ENCODE measurements around the gene NXPH2. TPM values are rescaled to one million over a fixed set of nuclear protein-coding genes. Genes with fewer than 3 reads are reported as not detected.

The NXPH2 gene
- total RNA-seq, 4 donors from 2014 or later = not detected

DNA sequence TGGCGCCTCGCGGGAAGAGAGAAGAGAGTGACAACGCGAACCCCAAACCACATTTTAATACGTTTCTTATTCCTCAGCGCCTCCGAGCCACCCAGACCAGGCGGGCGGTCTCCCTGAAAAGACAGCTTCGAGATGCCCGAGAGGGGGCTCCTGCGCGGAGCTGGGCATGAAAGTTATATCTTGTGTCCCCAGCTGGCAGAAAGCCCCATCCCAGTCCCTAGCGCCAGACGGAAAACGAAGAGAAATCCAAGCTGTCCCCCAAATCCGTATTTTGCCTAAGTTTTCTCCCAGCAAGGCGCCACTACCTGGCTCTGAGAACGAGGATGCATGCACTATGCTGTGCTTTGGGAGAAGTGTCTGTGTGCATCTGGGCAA, 797 bp downstream of the NXPH2 start:
- WGBS = 6% methylated on average over 19 of the region's 20 CpGs
- no peak for TF ChIP-seq POLR2A (IDR thresholded peaks at IDR 0.05; ENCODE audit: low read depth)
- TF ChIP-seq, protein P1, sequence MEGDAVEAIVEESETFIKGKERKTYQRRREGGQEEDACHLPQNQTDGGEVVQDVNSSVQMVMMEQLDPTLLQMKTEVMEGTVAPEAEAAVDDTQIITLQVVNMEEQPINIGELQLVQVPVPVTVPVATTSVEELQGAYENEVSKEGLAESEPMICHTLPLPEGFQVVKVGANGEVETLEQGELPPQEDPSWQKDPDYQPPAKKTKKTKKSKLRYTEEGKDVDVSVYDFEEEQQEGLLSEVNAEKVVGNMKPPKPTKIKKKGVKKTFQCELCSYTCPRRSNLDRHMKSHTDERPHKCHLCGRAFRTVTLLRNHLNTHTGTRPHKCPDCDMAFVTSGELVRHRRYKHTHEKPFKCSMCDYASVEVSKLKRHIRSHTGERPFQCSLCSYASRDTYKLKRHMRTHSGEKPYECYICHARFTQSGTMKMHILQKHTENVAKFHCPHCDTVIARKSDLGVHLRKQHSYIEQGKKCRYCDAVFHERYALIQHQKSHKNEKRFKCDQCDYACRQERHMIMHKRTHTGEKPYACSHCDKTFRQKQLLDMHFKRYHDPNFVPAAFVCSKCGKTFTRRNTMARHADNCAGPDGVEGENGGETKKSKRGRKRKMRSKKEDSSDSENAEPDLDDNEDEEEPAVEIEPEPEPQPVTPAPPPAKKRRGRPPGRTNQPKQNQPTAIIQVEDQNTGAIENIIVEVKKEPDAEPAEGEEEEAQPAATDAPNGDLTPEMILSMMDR (IDR thresholded peaks at IDR 0.05) = no peak
- no peak for TF ChIP-seq POLR2AphosphoS5 (IDR thresholded peaks at IDR 0.05)
- no peak for TF ChIP-seq EP300 (IDR thresholded peaks at IDR 0.05)
- no peaks in the 10 kb centered on the region for H3K9me3 ChIP-seq
- intact Hi-C loops (cut with DNase I) = no loop called here
- no peak overlapping the region for H3K27ac ChIP-seq (replicated peaks in 1 of 4)
- no peaks in the 10 kb centered on the region for H3K36me3 ChIP-seq
- H3K4me1 ChIP-seq = peaks cover 16 to 30% (median 28%) of the 10 kb centered on the region in 4 donors
- peak overlapping the region in 3 of 4 donors; percentile 0 to 40 (median 32) for H3K4me3 ChIP-seq
- no peak for DNase-seq (ENCODE audit: extremely low spot score)
- H3K27me3 ChIP-seq = peaks cover 0 to 57% (median 21%) of the 10 kb centered on the region in 4 donors

DNA sequence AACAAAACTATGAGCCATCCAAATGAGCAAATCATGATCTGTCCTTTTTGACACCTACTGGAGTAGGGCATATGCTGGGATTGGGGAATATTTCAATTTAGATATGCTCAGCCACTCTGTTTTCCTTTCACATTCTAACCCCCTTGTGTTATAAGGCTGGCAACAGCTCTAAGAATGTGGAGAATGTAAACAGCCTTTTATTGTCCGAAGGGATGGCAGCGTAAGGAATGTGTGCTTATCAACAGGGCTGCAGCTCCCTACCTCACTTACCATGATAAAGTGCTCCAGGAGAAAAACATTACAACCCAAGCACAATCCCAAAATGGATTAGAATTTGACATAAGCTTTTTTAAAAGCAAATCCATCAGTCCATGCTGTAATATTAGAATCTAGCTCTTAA, 2.2 kb downstream of the NXPH2 start:
- peaks cover 16 to 30% (median 28%) of the 10 kb centered on the region in 4 donors for H3K4me1 ChIP-seq
- no peak overlapping the region for H3K27ac ChIP-seq (replicated peaks in 1 of 4)
- intact Hi-C loops (cut with DNase I) = no loop called here
- 29% methylated on average over 2 of the region's 2 CpGs for WGBS
- DNase-seq (ENCODE audit: extremely low spot score) = no peak
- peaks cover 0 to 57% (median 21%) of the 10 kb centered on the region in 4 donors for H3K27me3 ChIP-seq
- no peaks in the 10 kb centered on the region for H3K36me3 ChIP-seq
- TF ChIP-seq, protein P1 (IDR thresholded peaks at IDR 0.05) = no peak
- TF ChIP-seq EP300 (IDR thresholded peaks at IDR 0.05) (no peak), POLR2A (IDR thresholded peaks at IDR 0.05; ENCODE audit: low read depth) (no peak), POLR2AphosphoS5 (IDR thresholded peaks at IDR 0.05) (no peak)
- H3K9me3 ChIP-seq = no peaks in the 10 kb centered on the region
- no peak overlapping the region for H3K4me3 ChIP-seq

- 77% methylated on average over 4 of the region's 4 CpGs for WGBS
- H3K27me3 ChIP-seq = peaks cover 0 to 44% (median 17%) of the 10 kb centered on the region in 4 donors
- H3K4me1 ChIP-seq = peaks cover 16 to 29% (median 26%) of the 10 kb centered on the region in 4 donors
Measured at GRCh38 chr2:138775736-138776135, 4.5 kb downstream of the NXPH2 start.

DNA sequence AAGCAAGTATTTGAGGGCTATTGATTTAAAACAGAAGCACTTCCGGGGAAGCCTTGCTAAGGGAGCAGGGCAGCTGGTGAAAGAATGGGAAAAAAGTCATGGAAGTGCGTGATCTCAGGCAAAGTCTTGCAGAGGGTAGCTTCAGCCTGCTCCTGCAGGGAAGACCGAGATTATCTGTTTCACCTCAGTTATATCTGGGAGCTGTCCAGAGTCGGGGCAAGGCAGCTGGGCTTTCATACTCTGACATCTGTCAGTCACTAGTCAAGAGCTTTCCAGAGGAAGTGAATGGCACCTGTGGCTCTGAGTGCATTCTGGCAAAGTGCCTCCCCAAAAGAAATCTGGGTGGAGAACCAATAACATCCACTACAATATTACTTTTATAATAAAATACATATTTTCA, 8.7 kb downstream of the NXPH2 start:
- H3K4me3 ChIP-seq = no peak overlapping the region
- intact Hi-C loops (cut with DNase I) = no loop called here
- WGBS = 76% methylated on average over 4 of the region's 4 CpGs

More at GRCh38 chr2:138775736-138776135, 4.5 kb downstream of the NXPH2 start:
- no peak for TF ChIP-seq POLR2AphosphoS5 (IDR thresholded peaks at IDR 0.05)
- TF ChIP-seq, protein P1 (IDR thresholded peaks at IDR 0.05) = no peak
- TF ChIP-seq EP300 (IDR thresholded peaks at IDR 0.05) = no peak
- no peak for TF ChIP-seq POLR2A (IDR thresholded peaks at IDR 0.05; ENCODE audit: low read depth)
- H3K27ac ChIP-seq (replicated peaks in 1 of 4) = no peak overlapping the region
- no peaks in the 10 kb centered on the region for H3K9me3 ChIP-seq
- H3K4me3 ChIP-seq = no peak overlapping the region
- no peak for DNase-seq (ENCODE audit: extremely low spot score)
- H3K36me3 ChIP-seq = no peaks in the 10 kb centered on the region
- intact Hi-C loops (cut with DNase I) = no loop called here

DNA sequence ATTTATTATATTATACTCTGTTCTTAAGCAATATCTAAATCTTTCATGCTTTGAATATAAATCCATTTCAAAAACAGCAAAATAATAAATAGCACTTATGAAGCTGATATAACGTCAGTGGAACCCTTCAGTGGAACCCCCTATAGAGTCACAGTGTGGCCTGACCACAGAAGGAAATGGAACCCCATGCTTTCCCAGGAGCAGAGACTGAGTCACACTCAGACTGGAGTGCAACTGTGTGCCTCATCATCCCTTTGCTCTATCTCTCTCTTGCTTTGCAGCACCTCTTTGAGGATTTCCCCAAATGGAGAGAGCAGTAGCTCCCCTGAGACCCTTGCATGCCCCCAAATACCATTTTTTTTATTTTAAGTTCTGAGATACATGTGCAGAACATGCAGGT, 13.1 kb downstream of the NXPH2 start:
- H3K27me3 ChIP-seq = peaks cover 0 to 5% (median 0%) of the 10 kb centered on the region in 4 donors
- no peak for TF ChIP-seq POLR2AphosphoS5 (IDR thresholded peaks at IDR 0.05)
- TF ChIP-seq POLR2A (IDR thresholded peaks at IDR 0.05; ENCODE audit: low read depth) = no peak
- TF ChIP-seq, protein P1 (IDR thresholded peaks at IDR 0.05) = no peak
- TF ChIP-seq EP300 (IDR thresholded peaks at IDR 0.05) = no peak
- H3K9me3 ChIP-seq = no peaks in the 10 kb centered on the region
- DNase-seq (ENCODE audit: extremely low spot score) = peak; percentile 60
- 85% methylated on average over 1 of the region's 1 CpG for WGBS
- no peaks in the 10 kb centered on the region for H3K4me1 ChIP-seq
- no peak overlapping the region for H3K27ac ChIP-seq (replicated peaks in 1 of 4)
- no peak overlapping the region for H3K4me3 ChIP-seq
- no peaks in the 10 kb centered on the region for H3K36me3 ChIP-seq
- intact Hi-C loops (cut with DNase I) = no loop called here

More for the DNA sequence above, 8.7 kb downstream of the NXPH2 start:
- no peak for TF ChIP-seq POLR2AphosphoS5 (IDR thresholded peaks at IDR 0.05)
- Histone ChIP-seq H3K27me3 (peaks cover 0 to 12% (median 2%) of the 10 kb centered on the region in 4 donors), H3K9me3 (no peaks in the 10 kb centered on the region), H3K27ac (replicated peaks in 1 of 4) (no peak overlapping the region), H3K36me3 (no peaks in the 10 kb centered on the region), H3K4me1 (no peaks in the 10 kb centered on the region)
- no peak for DNase-seq (ENCODE audit: extremely low spot score)

Data from esophagus muscularis mucosa (tissue), 4 donors.